Erythroblast (primary cell): ENCODE results near the gene CTIF.

Source experiments
- GATA1 ChIP-seq: IDR thresholded peaks from 2 replicates; pipeline ENCODE4 v1.6.1; 2011; ENCODE audit warnings: low read depth, mild to moderate bottlenecking, control low read depth, low read length, moderate library complexity
- POLR2A ChIP-seq: IDR thresholded peaks from 2 replicates; pipeline ENCODE4 v1.6.1; 2011; ENCODE audit warnings: mild to moderate bottlenecking, low read length

DNA sequence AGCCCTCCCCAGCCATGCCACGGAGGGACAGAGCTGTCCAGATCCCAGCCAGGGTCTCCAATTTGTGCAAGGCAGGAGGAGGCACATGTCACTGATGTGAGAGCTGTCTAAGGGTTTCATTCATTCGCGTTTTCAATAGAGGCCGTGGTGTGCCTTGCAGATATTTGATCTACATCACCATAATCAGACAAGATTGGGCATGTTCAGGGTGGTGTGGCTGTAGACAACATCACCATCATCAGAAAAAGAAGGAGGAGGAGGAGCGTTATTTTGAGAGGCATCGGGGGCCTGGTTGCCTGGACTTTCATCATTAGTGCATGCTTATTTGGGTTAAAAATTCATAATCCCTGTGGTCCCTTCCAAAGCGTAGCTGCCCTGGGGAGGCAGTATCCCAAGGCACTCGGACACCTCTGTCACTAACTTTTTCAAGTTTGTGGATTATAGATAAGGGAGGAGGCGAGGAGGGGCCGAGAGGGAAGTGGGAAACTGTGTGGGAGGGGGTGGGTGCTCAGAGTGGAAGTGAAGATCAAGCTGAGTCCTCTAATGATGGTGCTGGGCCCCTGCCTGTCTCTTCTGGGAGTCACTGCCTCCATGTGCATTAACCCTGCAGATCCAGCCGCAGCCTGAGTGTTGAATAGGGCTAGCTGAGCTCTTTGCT, 194.1 kb downstream of the CTIF start:
- no peak for TF ChIP-seq POLR2A
- TF ChIP-seq GATA1, result no peak
